Smooth muscle cell (in vitro differentiated cells): ENCODE results near the gene ANKRD33B. TPM values are rescaled to one million over a fixed set of nuclear protein-coding genes. Genes with fewer than 3 reads are reported as not detected.

ENCODE experiments used
- DNase-seq: peaks from one replicate; lab custom pipeline; 2025; ENCODE audit not compliant: unreplicated experiment; lab: John Stamatoyannopoulos, UW
- H2AFZ ChIP-seq: fragments of 200-600 bp; sonication (generic); 2 replicates; pipeline ENCODE4 v1.6.0; 2016; ENCODE audit warnings: antibody characterized with exemption, low read depth, mild to moderate bottlenecking
- H3F3A ChIP-seq: fragments of 200-600 bp; sonication (generic); 2 replicates; pipeline ENCODE4 v1.6.0; 2017; ENCODE audit warnings: antibody characterized with exemption, low read depth
- H3K27ac ChIP-seq: fragments of 200-600 bp; sonication (generic); 2 replicates; pipeline ENCODE4 v1.5.1; 2016; ENCODE audit warnings: low read depth, mild to moderate bottlenecking
- H3K27me3 ChIP-seq: fragments of 200-600 bp; sonication (generic); 2 replicates; pipeline ENCODE4 v1.6.1; 2016; ENCODE audit warnings: low read depth, mild to moderate bottlenecking
- H3K36me3 ChIP-seq: fragments of 200-600 bp; sonication (generic); 2 replicates; pipeline ENCODE4 v1.5.1; 2016; ENCODE audit warnings: low read depth
- H3K4me1 ChIP-seq: fragments of 200-600 bp; sonication (generic); 2 replicates; pipeline ENCODE4 v1.5.1; 2016; ENCODE audit warnings: low read depth
- H3K4me2 ChIP-seq: fragments of 200-600 bp; sonication (generic); 2 replicates; pipeline ENCODE4 v1.6.0; 2016; ENCODE audit warnings: mild to moderate bottlenecking
- H3K4me3 ChIP-seq: fragments of 200-600 bp; sonication (generic); 2 replicates; pipeline ENCODE4 v1.5.1; 2016; ENCODE audit warnings: mild to moderate bottlenecking
- H3K79me2 ChIP-seq: fragments of 200-600 bp; sonication (generic); 2 replicates; pipeline ENCODE4 v1.6.0; 2016; ENCODE audit warnings: low read depth, mild to moderate bottlenecking
- H3K9ac ChIP-seq: fragments of 200-600 bp; sonication (generic); 2 replicates; pipeline ENCODE4 v1.6.0; 2016; ENCODE audit warnings: low read depth
- H3K9me3 ChIP-seq: fragments of 200-600 bp; sonication (generic); replicated peaks from 2 replicates; pipeline ENCODE4 v1.5.1; 2016; ENCODE audit warnings: low read depth
- H4K20me1 ChIP-seq: fragments of 200-600 bp; sonication (generic); 2 replicates; pipeline ENCODE4 v1.6.0; 2016; ENCODE audit warnings: low read depth
- WGBS: methylation state at CpG from one replicate; pipeline ENCODE4 v1.1.7; 2016; ENCODE audit warnings: low lambda C conversion rate; 5-methylcytosine and 5-hydroxymethylcytosine counted together
- polyA plus RNA-seq: library from polyadenylated mRNA; unstranded; fragments of >200 nt; fragmentation: Nextera tagmentation; extraction: Ambion mirVana; gene quantifications from 2 replicates; pipeline ENCODE4 v1.2.1, GENCODE V29; 2016
- total RNA-seq: library from RNA; depleted of rRNA; stranded (reverse); fragments of >200 nt; gene quantifications from 2 replicates; pipeline ENCODE4 v1.2.3, GENCODE V29; 2014
- TF ChIP-seq, protein P1 (sequence below): fragments of 200-600 bp; sonication (generic); IDR thresholded peaks from 2 replicates; pipeline ENCODE4 v1.5.1; 2017; ENCODE audit warnings: borderline replicate concordance, mild to moderate bottlenecking, antibody characterized with exemption; ENCODE audit not compliant: insufficient read depth, poor library complexity, severe bottlenecking

Gene ANKRD33B
- total and polyA plus RNA-seq, 2 experiments from 2014 or later = 1.2 to 2.2 TPM

DNA sequence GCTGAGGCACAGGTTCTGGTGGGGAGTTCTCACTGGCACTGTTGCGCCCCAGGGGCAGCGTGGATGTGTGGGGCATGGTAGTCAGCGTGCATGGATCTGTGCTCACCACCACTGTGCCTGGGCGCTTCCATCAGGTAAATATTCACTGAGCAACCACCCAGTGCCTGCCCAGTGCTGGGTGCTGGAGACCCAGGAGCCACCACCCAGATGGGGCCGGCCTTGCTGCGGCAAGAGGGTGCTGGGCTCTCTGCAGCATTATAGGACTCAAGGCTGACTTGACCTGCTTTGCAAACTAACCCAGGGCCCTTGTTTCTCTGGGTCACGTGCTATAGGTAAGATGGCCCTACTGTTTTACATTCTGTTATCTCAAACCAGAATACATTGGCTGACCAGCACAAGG, 136.6 kb downstream of the ANKRD33B start:
- no peak overlapping the region for H3K4me3 ChIP-seq
- no peaks in the 10 kb centered on the region for H3K9me3 ChIP-seq
- H3K79me2 ChIP-seq = peaks cover 36% of the 10 kb centered on the region
- no peak for DNase-seq
- no peaks in the 10 kb centered on the region for H3K36me3 ChIP-seq
- no peak overlapping the region for H3K27ac ChIP-seq
- TF ChIP-seq, protein P1, sequence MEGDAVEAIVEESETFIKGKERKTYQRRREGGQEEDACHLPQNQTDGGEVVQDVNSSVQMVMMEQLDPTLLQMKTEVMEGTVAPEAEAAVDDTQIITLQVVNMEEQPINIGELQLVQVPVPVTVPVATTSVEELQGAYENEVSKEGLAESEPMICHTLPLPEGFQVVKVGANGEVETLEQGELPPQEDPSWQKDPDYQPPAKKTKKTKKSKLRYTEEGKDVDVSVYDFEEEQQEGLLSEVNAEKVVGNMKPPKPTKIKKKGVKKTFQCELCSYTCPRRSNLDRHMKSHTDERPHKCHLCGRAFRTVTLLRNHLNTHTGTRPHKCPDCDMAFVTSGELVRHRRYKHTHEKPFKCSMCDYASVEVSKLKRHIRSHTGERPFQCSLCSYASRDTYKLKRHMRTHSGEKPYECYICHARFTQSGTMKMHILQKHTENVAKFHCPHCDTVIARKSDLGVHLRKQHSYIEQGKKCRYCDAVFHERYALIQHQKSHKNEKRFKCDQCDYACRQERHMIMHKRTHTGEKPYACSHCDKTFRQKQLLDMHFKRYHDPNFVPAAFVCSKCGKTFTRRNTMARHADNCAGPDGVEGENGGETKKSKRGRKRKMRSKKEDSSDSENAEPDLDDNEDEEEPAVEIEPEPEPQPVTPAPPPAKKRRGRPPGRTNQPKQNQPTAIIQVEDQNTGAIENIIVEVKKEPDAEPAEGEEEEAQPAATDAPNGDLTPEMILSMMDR = no peak
- H3K4me2 ChIP-seq = no peak overlapping the region
- peaks cover 19% of the 10 kb centered on the region for H3F3A ChIP-seq
- H3K27me3 ChIP-seq = no peaks in the 10 kb centered on the region
- H4K20me1 ChIP-seq = peaks cover 99% of the 10 kb centered on the region
- WGBS = over 99% methylated on average over 7 of the region's 7 CpGs
- H2AFZ ChIP-seq = no peak overlapping the region
- H3K9ac ChIP-seq = no peak overlapping the region
- no peaks in the 10 kb centered on the region for H3K4me1 ChIP-seq

DNA sequence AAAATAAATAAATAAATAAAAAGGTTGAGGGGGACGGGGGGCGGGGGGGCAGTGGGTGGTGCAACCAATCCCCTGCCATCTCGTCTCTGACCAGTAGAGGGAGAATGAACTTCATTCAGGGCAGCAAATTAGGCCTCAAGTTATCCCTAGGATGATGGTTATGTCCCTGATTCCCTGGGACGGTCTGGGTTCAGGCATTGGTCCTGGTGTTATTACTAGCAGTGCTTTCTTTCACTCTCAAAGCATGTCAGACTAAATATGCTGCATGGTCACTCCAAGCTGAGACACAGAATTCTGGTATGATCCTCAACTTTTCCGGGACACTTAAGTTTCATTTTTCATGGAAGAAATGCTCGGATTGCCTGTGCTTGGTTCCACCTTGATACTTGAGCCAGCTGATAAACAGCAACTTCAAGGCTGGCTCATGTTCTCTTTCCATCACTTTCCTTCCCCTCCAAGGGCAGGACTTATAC, 137.7 kb downstream of the ANKRD33B start:
- TF ChIP-seq, protein P1 = peak; percentile 73
- H3K36me3 ChIP-seq = no peaks in the 10 kb centered on the region
- no peaks in the 10 kb centered on the region for H3K4me1 ChIP-seq
- H3K79me2 ChIP-seq = peaks cover 36% of the 10 kb centered on the region
- no peak overlapping the region for H3K4me3 ChIP-seq
- no peak overlapping the region for H2AFZ ChIP-seq
- H3K9me3 ChIP-seq = no peaks in the 10 kb centered on the region
- peaks cover 99% of the 10 kb centered on the region for H4K20me1 ChIP-seq
- peak overlapping the region; percentile 89 for H3K27ac ChIP-seq
- WGBS = 43% methylated on average over 6 of the region's 6 CpGs
- no peak for DNase-seq
- H3K9ac ChIP-seq = peak overlapping the region; percentile 42
- no peaks in the 10 kb centered on the region for H3K27me3 ChIP-seq
- H3F3A ChIP-seq = peaks cover 23% of the 10 kb centered on the region
- peak overlapping the region; percentile 59 for H3K4me2 ChIP-seq

DNA sequence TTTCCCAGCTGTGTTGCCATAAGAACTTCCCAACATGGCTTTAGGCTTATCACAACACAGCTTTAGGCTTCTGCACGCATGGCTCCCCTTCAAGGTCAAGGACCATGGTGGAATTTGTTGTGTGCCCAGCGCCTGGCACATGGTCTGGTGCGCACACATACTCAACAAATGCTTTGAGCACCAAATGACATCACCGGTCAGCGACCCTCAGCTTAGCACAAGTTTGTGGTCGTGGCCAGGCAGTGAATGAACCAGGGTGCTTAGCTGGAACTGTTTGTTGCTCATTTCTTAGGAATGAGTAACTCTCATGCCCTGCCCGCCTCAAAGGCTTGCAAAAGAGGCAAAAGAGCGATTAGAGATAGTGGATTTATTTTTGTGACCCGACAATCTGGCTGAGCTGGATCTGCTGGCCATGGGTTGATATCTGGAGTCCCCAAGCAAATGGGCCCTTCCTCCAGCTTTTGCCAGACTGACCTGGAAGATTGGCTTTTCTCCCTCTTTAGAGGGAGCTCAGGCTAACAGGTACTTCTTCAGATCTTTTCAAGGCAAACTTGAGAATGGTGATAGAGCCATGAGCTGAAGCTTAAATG, 138.3 kb downstream of the ANKRD33B start:
- Histone ChIP-seq H3F3A (peaks cover 25% of the 10 kb centered on the region), H3K36me3 (no peaks in the 10 kb centered on the region), H3K27ac (peak overlapping the region; percentile 89), H2AFZ (no peak overlapping the region), H3K9ac (peak overlapping the region; percentile 42), H3K4me2 (peak overlapping the region; percentile 73), H3K4me3 (no peak overlapping the region), H3K9me3 (no peaks in the 10 kb centered on the region), H3K27me3 (no peaks in the 10 kb centered on the region), H4K20me1 (peaks cover 99% of the 10 kb centered on the region), H3K4me1 (no peaks in the 10 kb centered on the region), H3K79me2 (peaks cover 34% of the 10 kb centered on the region)
- TF ChIP-seq, protein P1 = no peak
- DNase-seq = peak; percentile 17
- WGBS = 7% methylated on average over 9 of the region's 9 CpGs
